ENCODE data around the gene WAS. TPM values are rescaled to one million over a fixed set of nuclear protein-coding genes. Genes with fewer than 3 reads are reported as not detected.
A peak's percentile ranks its signal among the peaks of the same experiment; 100 is the strongest.

WAS gene
- total and polyA plus RNA-seq, 11 donors, result 1.1 to 26.8 (median 2.9) TPM

- no peak for ATAC-seq
- peak overlapping the region in 8 of 12 donors; percentile 65 to 89 (median 72) for H3K4me3 ChIP-seq
These were observed 53.2 kb downstream of the WAS start for GRCh38 chrX:48736878-48737212.

GRCh38 chrX:48737213-48737938 is 53.8 kb downstream of the WAS start:
- intact Hi-C loops (cut with DNase I), result loop anchor here in 7 of 10 donors (1.0 to 10.0 kb wide), 5 partner anchors 40 to 67 kb away; partner anchors contain the start of genes HDAC6 (in 5 of the 7) and SUV39H1 (in 2 of the 7)
- peak; percentile 91 to 95 (median 92) for DNase-seq

More at GRCh38 chrX:48736878-48737212, 53.2 kb downstream of the WAS start:
- peaks cover 0 to 2% (median 0%) of the 10 kb centered on the region in 12 donors for H3K9me3 ChIP-seq
- intact Hi-C loops (cut with DNase I), result loop anchor here in 7 of 10 donors (1.0 to 10.0 kb wide), 5 partner anchors 40 to 68 kb away; partner anchors contain the start of genes HDAC6 (in 5 of the 7) and SUV39H1 (in 2 of the 7)
- no peak for DNase-seq
- no peak for TF ChIP-seq CTCF (IDR thresholded peaks at IDR 0.05)
- peaks cover 0 to 9% (median 2%) of the 10 kb centered on the region in 12 donors for H3K4me1 ChIP-seq
- peak overlapping the region in 7 of 12 donors; percentile 2 to 86 (median 12) for H3K27ac ChIP-seq
- H3K36me3 ChIP-seq, result no peaks in the 10 kb centered on the region
- no peaks in the 10 kb centered on the region for H3K27me3 ChIP-seq
- 7 to 59% (median 29%) methylated on average over 6 to 10 of the region's 10 CpGs for WGBS, 4 donors

GRCh38 chrX:48737940-48738339 is 54.3 kb downstream of the WAS start:
- WGBS, 4 donors, result 45 to 69% (median 53%) methylated on average over 7 of the region's 7 CpGs
- H3K27me3 ChIP-seq, result no peaks in the 10 kb centered on the region
- H3K27ac ChIP-seq, result peak overlapping the region; percentile 76 to 94 (median 88)
- H3K4me1 ChIP-seq, result peaks cover 0 to 9% (median 2%) of the 10 kb centered on the region in 12 donors
- peaks cover 0 to 6% (median 0%) of the 10 kb centered on the region in 12 donors for H3K9me3 ChIP-seq
- peak overlapping the region in 11 of 12 donors; percentile 19 to 89 (median 70) for H3K4me3 ChIP-seq
- DNase-seq (no peak), ATAC-seq (no peak)
- TF ChIP-seq CTCF (IDR thresholded peaks at IDR 0.05), result no peak
- TF ChIP-seq POLR2A (IDR thresholded peaks at IDR 0.05), result no peak
- intact Hi-C loops (cut with DNase I), result loop anchor here in 7 of 10 donors (1.0 to 10.0 kb wide), 5 partner anchors 41 to 67 kb away; partner anchors contain the start of genes HDAC6 (in 5 of the 7) and SUV39H1 (in 2 of the 7)
- no peaks in the 10 kb centered on the region for H3K36me3 ChIP-seq

More at GRCh38 chrX:48737213-48737938, 53.8 kb downstream of the WAS start:
- peak overlapping the region; percentile 76 to 94 (median 88) for H3K27ac ChIP-seq
- H3K4me3 ChIP-seq, result peak overlapping the region; percentile 19 to 89 (median 68)
- peaks cover 0 to 6% (median 0%) of the 10 kb centered on the region in 12 donors for H3K9me3 ChIP-seq
- WGBS, 4 donors, result 0 to 44% (median 18%) methylated on average over 43 to 48 of the region's 48 CpGs
- TF ChIP-seq POLR2A (IDR thresholded peaks at IDR 0.05) (peak in 1 of 2 donors; percentile 58), CTCF (IDR thresholded peaks at IDR 0.05) (no peak)
- H3K36me3 ChIP-seq, result no peaks in the 10 kb centered on the region
- peak; percentile 99 to 100 (median 99) for ATAC-seq
- H3K27me3 ChIP-seq, result no peaks in the 10 kb centered on the region
- peaks cover 0 to 9% (median 2%) of the 10 kb centered on the region in 12 donors for H3K4me1 ChIP-seq

Other genes with a start within 250 kb of the WAS start
- gene SLC38A5, start 213.5 kb upstream of the WAS start, total RNA-seq, result 1 to 10 TPM in 8 of 9 donors, under 1 TPM in 1; 0.52 to 6.1 (median 1.7) TPM
- 10 to 100 TPM in 1 of 2 donors, 1 to 10 TPM in 1; 2.0 to 22.3 TPM for gene SLC38A5, start 213.5 kb upstream of the WAS start, polyA plus RNA-seq
- 10 to 100 TPM; 13.6 to 34.3 (median 18.1) TPM for gene FTSJ1, start 207.6 kb upstream of the WAS start, total RNA-seq
- gene FTSJ1, start 207.6 kb upstream of the WAS start, polyA plus RNA-seq, result 10 to 100 TPM; 15.2 to 62.4 TPM
- gene PORCN, start 174.8 kb upstream of the WAS start, total RNA-seq, result 10 to 100 TPM in 8 of 9 donors, 1 to 10 TPM in 1; 9.6 to 35.7 (median 17.3) TPM
- 10 to 100 TPM; 10.5 to 37.3 TPM for gene PORCN, start 174.8 kb upstream of the WAS start, polyA plus RNA-seq
- 10 to 100 TPM; 37.1 to 72.5 (median 55.3) TPM for gene EBP, start 162.0 kb upstream of the WAS start, total RNA-seq
- 100 to 1,000 TPM in 1 of 2 donors, 10 to 100 TPM in 1; 93.8 to 118 TPM for gene EBP, start 162.0 kb upstream of the WAS start, polyA plus RNA-seq
- 10 to 100 TPM; 13.4 to 21.6 (median 16.8) TPM for gene TBC1D25, start 144.1 kb upstream of the WAS start, total RNA-seq
- 10 to 100 TPM in 1 of 2 donors, 1 to 10 TPM in 1; 5.2 to 23.7 TPM for gene TBC1D25, start 144.1 kb upstream of the WAS start, polyA plus RNA-seq
- gene RBM3, start 109.3 kb upstream of the WAS start, total RNA-seq, result 100 to 1,000 TPM in 5 of 9 donors, 10 to 100 TPM in 4; 34.5 to 172 (median 111) TPM
- 100 to 1,000 TPM in 1 of 2 donors, 10 to 100 TPM in 1; 56.5 to 187 TPM for gene RBM3, start 109.3 kb upstream of the WAS start, polyA plus RNA-seq
- gene WDR13, start 86.3 kb upstream of the WAS start, total RNA-seq, result 100 to 1,000 TPM; 123 to 235 (median 150) TPM
- 100 to 1,000 TPM; 209 to 281 TPM for gene WDR13, start 86.3 kb upstream of the WAS start, polyA plus RNA-seq
- gene SUV39H1, start 12.9 kb downstream of the WAS start, total RNA-seq, result 1 to 10 TPM; 2.4 to 6.7 (median 3.6) TPM
- 1 to 10 TPM; 1.9 to 4.7 TPM for gene SUV39H1, start 12.9 kb downstream of the WAS start, polyA plus RNA-seq
- gene GLOD5, start 77.9 kb downstream of the WAS start, total RNA-seq, result not detected
- gene GLOD5, start 77.9 kb downstream of the WAS start, polyA plus RNA-seq, result not detected
- gene GATA1, start 102.8 kb downstream of the WAS start, total RNA-seq, result under 1 TPM in 1 of 9 donors, not detected in 8; 0.16 TPM
- not detected for gene GATA1, start 102.8 kb downstream of the WAS start, polyA plus RNA-seq
- gene HDAC6, start 118.3 kb downstream of the WAS start, total RNA-seq, result 10 to 100 TPM; 27.7 to 48.6 (median 36.9) TPM
- gene HDAC6, start 118.3 kb downstream of the WAS start, polyA plus RNA-seq, result 10 to 100 TPM; 30.3 to 44.4 TPM
- not detected for gene ERAS, start 142.7 kb downstream of the WAS start, total RNA-seq
- gene ERAS, start 142.7 kb downstream of the WAS start, polyA plus RNA-seq, result not detected
- 1 to 10 TPM in 2 of 9 donors, under 1 TPM in 1, not detected in 6; 0.67 to 3.9 (median 1.1) TPM for gene PCSK1N, start 151.8 kb downstream of the WAS start, total RNA-seq
- gene PCSK1N, start 151.8 kb downstream of the WAS start, polyA plus RNA-seq, result not detected
- gene TIMM17B, start 214.0 kb downstream of the WAS start, total RNA-seq, result 10 to 100 TPM; 57.1 to 86.9 (median 71.0) TPM
- 10 to 100 TPM; 74.0 to 91.0 TPM for gene TIMM17B, start 214.0 kb downstream of the WAS start, polyA plus RNA-seq
- gene PQBP1, start 214.1 kb downstream of the WAS start, total RNA-seq, result 10 to 100 TPM; 45.3 to 67.0 (median 52.9) TPM
- gene PQBP1, start 214.1 kb downstream of the WAS start, polyA plus RNA-seq, result 10 to 100 TPM; 88.0 to 99.0 TPM
- 10 to 100 TPM; 10.5 to 23.3 (median 14.4) TPM for gene SLC35A2, start 227.8 kb downstream of the WAS start, total RNA-seq
- gene SLC35A2, start 227.8 kb downstream of the WAS start, polyA plus RNA-seq, result 10 to 100 TPM in 1 of 2 donors, 1 to 10 TPM in 1; 6.1 to 28.5 TPM
- gene PIM2, start 235.2 kb downstream of the WAS start, total RNA-seq, result 10 to 100 TPM in 2 of 9 donors, 1 to 10 TPM in 7; 2.3 to 13.3 (median 3.5) TPM
- 1 to 10 TPM; 2.0 to 5.4 TPM for gene PIM2, start 235.2 kb downstream of the WAS start, polyA plus RNA-seq

Data from heart left ventricle (tissue), 16 donors.